Neural cell (in vitro differentiated cells): ENCODE results near the gene DOCK10. TPM values are rescaled to one million over a fixed set of nuclear protein-coding genes. Genes with fewer than 3 reads are reported as not detected.

ENCODE experiments used
- H2AFZ ChIP-seq: fragments of 200-600, 300-800 bp; sonication (generic), shearing (Covaris generic); 2 replicates; pipeline ENCODE4 v1.6.0; 2014; ENCODE audit warnings: low read depth, mild to moderate bottlenecking, antibody characterized with exemption, low read length, moderate library complexity
- H3F3A ChIP-seq: fragments of 200-600 bp; shearing (Covaris generic); 2 replicates; pipeline ENCODE4 v1.6.1; 2016; ENCODE audit warnings: mild to moderate bottlenecking, moderate library complexity, mixed read lengths, antibody characterized with exemption, low read length; ENCODE audit not compliant: insufficient read depth, poor library complexity, severe bottlenecking
- H3K27ac ChIP-seq: fragments of 200-600, 300-800 bp; sonication (generic), shearing (Covaris generic); 2 replicates; pipeline ENCODE4 v1.5.1; 2014; ENCODE audit warnings: mild to moderate bottlenecking, low read length, moderate library complexity
- H3K27me3 ChIP-seq: fragments of 300-800, 200-600 bp; sonication (generic), shearing (Covaris generic); 2 replicates; pipeline ENCODE4 v1.6.0; 2014; ENCODE audit warnings: mild to moderate bottlenecking, low read depth, low read length, moderate library complexity; ENCODE audit not compliant: insufficient read depth
- H3K36me3 ChIP-seq: fragments of 300-800, 200-600 bp; sonication (generic), shearing (Covaris generic); 2 replicates; pipeline ENCODE4 v1.5.1; 2014; ENCODE audit warnings: mild to moderate bottlenecking, antibody characterized with exemption, low read length, moderate library complexity; ENCODE audit not compliant: insufficient read depth
- H3K4me2 ChIP-seq: fragments of 300-800, 200-600 bp; sonication (generic), shearing (Covaris generic); 2 replicates; pipeline ENCODE4 v1.6.0; 2014; ENCODE audit warnings: mild to moderate bottlenecking, low read length
- H3K4me3 ChIP-seq: fragments of 300-800, 200-600 bp; sonication (generic), shearing (Covaris generic); 2 replicates; pipeline ENCODE4 v1.5.1; 2014; ENCODE audit warnings: mild to moderate bottlenecking, low read length, moderate library complexity
- H3K79me2 ChIP-seq: fragments of 200-600 bp; shearing (Covaris generic); replicated peaks from 2 replicates; pipeline ENCODE4 v1.6.0; 2014; ENCODE audit warnings: mild to moderate bottlenecking, low read length, moderate library complexity; ENCODE audit not compliant: insufficient read depth
- H3K9ac ChIP-seq: fragments of 300-800, 200-600 bp; sonication (generic), shearing (Covaris generic); 2 replicates; pipeline ENCODE4 v1.6.1; 2016; ENCODE audit warnings: mild to moderate bottlenecking, low read length, mixed read lengths
- H3K9me2 ChIP-seq: fragments of 200-600 bp; shearing (Covaris generic); 2 replicates; pipeline ENCODE4 v1.6.1; 2016; ENCODE audit warnings: mild to moderate bottlenecking, low read length, mixed read lengths; ENCODE audit not compliant: insufficient read depth
- H3K9me3 ChIP-seq: fragments of 200-600, 300-800 bp; sonication (generic), shearing (Covaris generic); 2 replicates; pipeline ENCODE4 v1.6.1; 2016; ENCODE audit warnings: mild to moderate bottlenecking, mixed run types, low read length, moderate library complexity, mixed read lengths
- H4K20me1 ChIP-seq: fragments of 200-600 bp; shearing (Covaris generic); 2 replicates; pipeline ENCODE4 v1.6.1; 2016; ENCODE audit warnings: mild to moderate bottlenecking, mixed run types; ENCODE audit not compliant: insufficient read depth
- EP300 ChIP-seq: fragments of 450-650 bp; conservative IDR thresholded peaks from 2 replicates; pipeline ENCODE4 v1.6.1; 2014; ENCODE audit warnings: antibody characterized with exemption, mild to moderate bottlenecking, moderate library complexity; ENCODE audit not compliant: poor library complexity, severe bottlenecking
- EZH2 ChIP-seq: fragments of 200-600, 300-800 bp; shearing (Covaris generic), sonication (generic); IDR thresholded peaks from 2 replicates; pipeline ENCODE4 v1.6.1; 2014; ENCODE audit warnings: antibody characterized with exemption, low read length, borderline replicate concordance, mild to moderate bottlenecking; ENCODE audit not compliant: insufficient read depth, poor library complexity, severe bottlenecking
- MXI1 ChIP-seq: fragments of 450-650 bp; conservative IDR thresholded peaks from 2 replicates; pipeline ENCODE4 v1.6.1; 2014; ENCODE audit warnings: antibody characterized with exemption, mild to moderate bottlenecking; ENCODE audit not compliant: poor library complexity, severe bottlenecking
- POLR2AphosphoS5 ChIP-seq: IDR thresholded peaks from 2 replicates; pipeline ENCODE4 v1.6.1; 2012
- RAD21 ChIP-seq: fragments of 450-650 bp; conservative IDR thresholded peaks from 2 replicates; pipeline ENCODE4 v1.6.1; 2014; ENCODE audit warnings: antibody characterized with exemption, mild to moderate bottlenecking, moderate library complexity
- SMC3 ChIP-seq: fragments of 450-650 bp; conservative IDR thresholded peaks from 2 replicates; pipeline ENCODE4 v1.6.1; 2014; ENCODE audit warnings: antibody characterized with exemption, mild to moderate bottlenecking, moderate library complexity; ENCODE audit not compliant: poor library complexity
- TAF1 ChIP-seq: IDR thresholded peaks from 2 replicates; pipeline ENCODE4 v1.6.1; 2012; ENCODE audit warnings: low read depth
- polyA plus RNA-seq: library from polyadenylated mRNA; depleted of rRNA; stranded (reverse); fragments of >200 nt; gene quantifications from 2 replicates; pipeline ENCODE4 v1.2.3, GENCODE V29; 2014
- TF ChIP-seq, protein P1 (sequence below): IDR thresholded peaks from 2 replicates; pipeline ENCODE4 v1.6.1; 2012; ENCODE audit warnings: borderline replicate concordance
- TF ChIP-seq, protein P2 (sequence below): fragments of 450-650 bp; IDR thresholded peaks from 2 replicates; pipeline ENCODE4 v1.5.1; 2014; ENCODE audit warnings: antibody characterized with exemption, mild to moderate bottlenecking, moderate library complexity; ENCODE audit not compliant: poor library complexity, severe bottlenecking

The DOCK10 gene
- polyA plus RNA-seq, 1 donor from 2014 or later = 0.37 TPM

GRCh38 chr2:224851811-224852210 lies 190.5 kb downstream of the DOCK10 start:
- H3K27ac ChIP-seq = no peak overlapping the region

DNA sequence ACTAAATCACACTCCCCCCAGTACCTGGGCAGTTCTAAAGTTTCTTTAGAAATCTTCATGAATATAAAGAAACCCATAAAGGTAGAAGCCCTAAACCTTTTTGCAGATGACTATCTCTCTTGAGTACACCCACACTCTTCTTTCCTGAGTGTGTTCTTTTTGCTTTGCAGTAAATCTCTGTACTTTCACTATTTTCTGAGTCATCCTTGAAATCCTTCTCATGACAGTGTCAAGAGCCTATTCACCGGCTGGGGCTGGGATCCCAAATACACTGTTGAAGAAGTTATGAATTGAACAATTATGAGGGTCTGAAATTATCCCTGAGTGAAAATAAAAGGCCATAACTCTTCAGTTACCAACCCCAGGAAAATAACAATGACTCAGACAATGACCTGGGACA lies 192.2 kb downstream of the DOCK10 start:
- H3K9me3 ChIP-seq = no peaks in the 10 kb centered on the region
- no peaks in the 10 kb centered on the region for H3K27me3 ChIP-seq
- H2AFZ ChIP-seq = no peak overlapping the region
- H3K9ac ChIP-seq = no peak overlapping the region
- H3K9me2 ChIP-seq = no peaks in the 10 kb centered on the region
- no peak overlapping the region for H3K4me2 ChIP-seq
- H3K79me2 ChIP-seq = no peaks in the 10 kb centered on the region
- H3K36me3 ChIP-seq = no peaks in the 10 kb centered on the region
- H3K4me3 ChIP-seq = no peak overlapping the region
- no peak for TF ChIP-seq TAF1
- TF ChIP-seq EP300 = no peak
- no peak for TF ChIP-seq MXI1
- no peaks in the 10 kb centered on the region for H3F3A ChIP-seq
- H3K27ac ChIP-seq = no peak overlapping the region
- no peaks in the 10 kb centered on the region for H4K20me1 ChIP-seq

More at GRCh38 chr2:224851811-224852210, 190.5 kb downstream of the DOCK10 start:
- H3K79me2 ChIP-seq = no peaks in the 10 kb centered on the region
- H3K4me2 ChIP-seq = no peak overlapping the region
- H4K20me1 ChIP-seq = no peaks in the 10 kb centered on the region
- H3K36me3 ChIP-seq = no peaks in the 10 kb centered on the region
- no peak overlapping the region for H3K9ac ChIP-seq
- H3F3A ChIP-seq = no peaks in the 10 kb centered on the region
- TF ChIP-seq, protein P1, sequence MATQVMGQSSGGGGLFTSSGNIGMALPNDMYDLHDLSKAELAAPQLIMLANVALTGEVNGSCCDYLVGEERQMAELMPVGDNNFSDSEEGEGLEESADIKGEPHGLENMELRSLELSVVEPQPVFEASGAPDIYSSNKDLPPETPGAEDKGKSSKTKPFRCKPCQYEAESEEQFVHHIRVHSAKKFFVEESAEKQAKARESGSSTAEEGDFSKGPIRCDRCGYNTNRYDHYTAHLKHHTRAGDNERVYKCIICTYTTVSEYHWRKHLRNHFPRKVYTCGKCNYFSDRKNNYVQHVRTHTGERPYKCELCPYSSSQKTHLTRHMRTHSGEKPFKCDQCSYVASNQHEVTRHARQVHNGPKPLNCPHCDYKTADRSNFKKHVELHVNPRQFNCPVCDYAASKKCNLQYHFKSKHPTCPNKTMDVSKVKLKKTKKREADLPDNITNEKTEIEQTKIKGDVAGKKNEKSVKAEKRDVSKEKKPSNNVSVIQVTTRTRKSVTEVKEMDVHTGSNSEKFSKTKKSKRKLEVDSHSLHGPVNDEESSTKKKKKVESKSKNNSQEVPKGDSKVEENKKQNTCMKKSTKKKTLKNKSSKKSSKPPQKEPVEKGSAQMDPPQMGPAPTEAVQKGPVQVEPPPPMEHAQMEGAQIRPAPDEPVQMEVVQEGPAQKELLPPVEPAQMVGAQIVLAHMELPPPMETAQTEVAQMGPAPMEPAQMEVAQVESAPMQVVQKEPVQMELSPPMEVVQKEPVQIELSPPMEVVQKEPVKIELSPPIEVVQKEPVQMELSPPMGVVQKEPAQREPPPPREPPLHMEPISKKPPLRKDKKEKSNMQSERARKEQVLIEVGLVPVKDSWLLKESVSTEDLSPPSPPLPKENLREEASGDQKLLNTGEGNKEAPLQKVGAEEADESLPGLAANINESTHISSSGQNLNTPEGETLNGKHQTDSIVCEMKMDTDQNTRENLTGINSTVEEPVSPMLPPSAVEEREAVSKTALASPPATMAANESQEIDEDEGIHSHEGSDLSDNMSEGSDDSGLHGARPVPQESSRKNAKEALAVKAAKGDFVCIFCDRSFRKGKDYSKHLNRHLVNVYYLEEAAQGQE = no peak
- no peak for TF ChIP-seq TAF1
- TF ChIP-seq EP300 = no peak
- TF ChIP-seq RAD21 = no peak
- no peak for TF ChIP-seq SMC3
- TF ChIP-seq EZH2 = no peak
- TF ChIP-seq, protein P2, sequence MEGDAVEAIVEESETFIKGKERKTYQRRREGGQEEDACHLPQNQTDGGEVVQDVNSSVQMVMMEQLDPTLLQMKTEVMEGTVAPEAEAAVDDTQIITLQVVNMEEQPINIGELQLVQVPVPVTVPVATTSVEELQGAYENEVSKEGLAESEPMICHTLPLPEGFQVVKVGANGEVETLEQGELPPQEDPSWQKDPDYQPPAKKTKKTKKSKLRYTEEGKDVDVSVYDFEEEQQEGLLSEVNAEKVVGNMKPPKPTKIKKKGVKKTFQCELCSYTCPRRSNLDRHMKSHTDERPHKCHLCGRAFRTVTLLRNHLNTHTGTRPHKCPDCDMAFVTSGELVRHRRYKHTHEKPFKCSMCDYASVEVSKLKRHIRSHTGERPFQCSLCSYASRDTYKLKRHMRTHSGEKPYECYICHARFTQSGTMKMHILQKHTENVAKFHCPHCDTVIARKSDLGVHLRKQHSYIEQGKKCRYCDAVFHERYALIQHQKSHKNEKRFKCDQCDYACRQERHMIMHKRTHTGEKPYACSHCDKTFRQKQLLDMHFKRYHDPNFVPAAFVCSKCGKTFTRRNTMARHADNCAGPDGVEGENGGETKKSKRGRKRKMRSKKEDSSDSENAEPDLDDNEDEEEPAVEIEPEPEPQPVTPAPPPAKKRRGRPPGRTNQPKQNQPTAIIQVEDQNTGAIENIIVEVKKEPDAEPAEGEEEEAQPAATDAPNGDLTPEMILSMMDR = no peak
- no peak for TF ChIP-seq POLR2AphosphoS5
- TF ChIP-seq MXI1 = no peak
- no peak overlapping the region for H2AFZ ChIP-seq
- no peak overlapping the region for H3K4me3 ChIP-seq
- H3K9me3 ChIP-seq = no peaks in the 10 kb centered on the region
- H3K9me2 ChIP-seq = no peaks in the 10 kb centered on the region
- no peaks in the 10 kb centered on the region for H3K27me3 ChIP-seq

DNA sequence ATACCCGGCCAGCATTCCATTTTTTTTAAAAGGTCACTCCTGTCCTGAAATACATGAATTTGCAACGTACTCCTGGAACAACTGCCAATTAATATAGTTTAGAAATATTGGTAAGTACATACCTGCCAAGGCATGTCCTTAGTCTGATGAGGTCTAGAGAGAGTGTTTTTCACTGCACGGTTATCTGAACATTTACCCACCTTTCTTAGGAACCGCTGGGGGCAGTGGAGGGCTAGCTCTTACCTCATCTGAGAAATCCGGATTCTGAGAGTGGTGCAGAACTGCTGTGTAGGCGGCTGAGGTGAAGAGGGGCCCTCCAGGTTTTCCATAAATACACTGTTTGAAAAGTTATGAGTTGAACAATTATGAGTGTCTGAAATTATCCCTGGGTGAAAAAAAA lies 193.0 kb downstream of the DOCK10 start:
- H3K9me2 ChIP-seq = no peaks in the 10 kb centered on the region
- H3F3A ChIP-seq = no peaks in the 10 kb centered on the region
- no peaks in the 10 kb centered on the region for H3K36me3 ChIP-seq
- H3K4me3 ChIP-seq = no peak overlapping the region
- H3K9me3 ChIP-seq = no peaks in the 10 kb centered on the region
- H2AFZ ChIP-seq = no peak overlapping the region
- no peak overlapping the region for H3K27ac ChIP-seq
- TF ChIP-seq EZH2 (no peak), MXI1 (no peak), POLR2AphosphoS5 (no peak), TAF1 (no peak), SMC3 (no peak), EP300 (no peak), RAD21 (no peak)
- TF ChIP-seq, protein P1 = no peak
- TF ChIP-seq, protein P2 = no peak
- H3K9ac ChIP-seq = no peak overlapping the region
- no peaks in the 10 kb centered on the region for H4K20me1 ChIP-seq
- no peak overlapping the region for H3K4me2 ChIP-seq
- no peaks in the 10 kb centered on the region for H3K27me3 ChIP-seq
- H3K79me2 ChIP-seq = no peaks in the 10 kb centered on the region
